CD1c-positive myeloid dendritic cell (primary cell): Measurements from ENCODE around the gene PRSS58.

Experiments used
- DNase-seq: peaks from one replicate; pipeline ENCODE4 v3.0.0-alpha.2; 2016; ENCODE audit errors: extremely low spot score

The PRSS58 gene, protein sequence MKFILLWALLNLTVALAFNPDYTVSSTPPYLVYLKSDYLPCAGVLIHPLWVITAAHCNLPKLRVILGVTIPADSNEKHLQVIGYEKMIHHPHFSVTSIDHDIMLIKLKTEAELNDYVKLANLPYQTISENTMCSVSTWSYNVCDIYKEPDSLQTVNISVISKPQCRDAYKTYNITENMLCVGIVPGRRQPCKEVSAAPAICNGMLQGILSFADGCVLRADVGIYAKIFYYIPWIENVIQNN

GRCh38 chr7:142257958-142258357, at the start of gene PRSS58:
TSS of gene PRSS58 (minus strand) at chr7:142258058. CDS start at chr7:142257707, 351 bp downstream.
- no peak for DNase-seq

- DNase-seq = no peak
Measured at GRCh38 chr7:142307246-142307900, 49.5 kb upstream of the PRSS58 start.

- DNase-seq = peak; percentile 28
Measured at GRCh38 chr7:142303650-142304049, 45.8 kb upstream of the PRSS58 start.

GRCh38 chr7:142301923-142302550, 44.2 kb upstream of the PRSS58 start:
- DNase-seq = no peak

DNA sequence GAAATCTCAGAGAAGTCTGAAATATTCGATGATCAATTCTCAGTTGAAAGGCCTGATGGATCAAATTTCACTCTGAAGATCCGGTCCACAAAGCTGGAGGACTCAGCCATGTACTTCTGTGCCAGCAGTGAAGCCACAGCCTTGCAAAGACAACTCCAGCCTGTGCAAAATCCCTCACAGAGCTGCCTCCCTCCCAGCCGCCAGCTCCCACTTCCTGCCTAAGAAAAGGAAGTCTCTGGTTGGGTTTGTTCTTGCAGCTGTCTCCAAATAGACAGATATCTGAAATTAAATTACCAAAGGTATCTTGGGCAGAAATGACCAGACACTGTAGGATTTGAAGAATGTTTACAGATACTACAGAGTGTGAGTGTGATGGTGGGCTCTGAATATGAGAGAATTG, 43.4 kb upstream of the PRSS58 start:
- peak; percentile 11 for DNase-seq

- DNase-seq = peak; percentile 27
Measured at GRCh38 chr7:142300689-142301088, 42.8 kb upstream of the PRSS58 start.

GRCh38 chr7:142299237-142299781, 41.5 kb upstream of the PRSS58 start:
- DNase-seq = no peak

- DNase-seq = peak; percentile 10
Measured at GRCh38 chr7:142298627-142299026, 40.8 kb upstream of the PRSS58 start.

DNA sequence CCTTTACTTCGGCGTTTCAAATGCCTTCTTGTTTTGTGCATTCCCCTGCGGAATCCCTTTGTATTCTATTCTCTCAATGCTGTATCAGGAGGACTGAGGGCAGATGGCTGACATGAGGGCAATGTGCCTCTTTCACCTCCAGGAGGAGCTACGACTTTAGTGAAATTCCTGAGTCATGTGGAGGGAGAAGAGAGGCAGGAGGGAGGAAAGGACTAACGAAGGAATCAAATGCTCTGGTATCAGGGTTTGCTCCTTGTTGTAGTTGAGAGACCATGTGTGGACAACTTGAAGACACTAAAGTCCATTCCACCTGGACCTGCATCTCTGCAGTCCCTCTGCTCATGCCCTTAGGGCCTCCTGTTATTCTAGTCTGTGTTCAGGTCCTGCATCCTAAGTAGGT, 40.2 kb upstream of the PRSS58 start:
- no peak for DNase-seq

DNA sequence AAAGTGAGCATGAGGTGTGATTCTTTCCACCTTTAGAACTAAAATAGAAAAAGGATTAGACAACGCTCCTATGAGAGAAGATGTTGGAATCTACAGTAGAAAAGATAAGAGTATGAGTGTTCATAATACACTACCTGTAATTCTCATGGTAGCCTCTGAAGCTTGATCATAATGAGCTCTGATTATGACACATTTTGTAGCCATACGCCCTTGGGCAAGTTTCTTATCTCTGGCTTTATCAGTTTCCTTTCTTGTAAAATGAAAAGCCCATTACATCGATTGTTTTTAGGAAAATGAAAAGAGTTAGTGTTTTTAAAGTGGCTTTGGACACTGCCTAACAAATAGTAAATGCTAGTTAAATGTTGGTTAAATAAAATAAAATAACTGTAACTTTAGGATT, 22.4 kb upstream of the PRSS58 start:
- DNase-seq = no peak

GRCh38 chr7:142279601-142280000, 21.7 kb upstream of the PRSS58 start:
- DNase-seq = no peak

GRCh38 chr7:142275028-142275427, 17.2 kb upstream of the PRSS58 start:
- no peak for DNase-seq

GRCh38 chr7:142272841-142273240, 15.0 kb upstream of the PRSS58 start:
- DNase-seq = no peak

GRCh38 chr7:142263598-142264380, 5.9 kb upstream of the PRSS58 start:
- DNase-seq = no peak

- DNase-seq = no peak
Measured at GRCh38 chr7:142250705-142251104, 7.2 kb downstream of the PRSS58 start.

DNA sequence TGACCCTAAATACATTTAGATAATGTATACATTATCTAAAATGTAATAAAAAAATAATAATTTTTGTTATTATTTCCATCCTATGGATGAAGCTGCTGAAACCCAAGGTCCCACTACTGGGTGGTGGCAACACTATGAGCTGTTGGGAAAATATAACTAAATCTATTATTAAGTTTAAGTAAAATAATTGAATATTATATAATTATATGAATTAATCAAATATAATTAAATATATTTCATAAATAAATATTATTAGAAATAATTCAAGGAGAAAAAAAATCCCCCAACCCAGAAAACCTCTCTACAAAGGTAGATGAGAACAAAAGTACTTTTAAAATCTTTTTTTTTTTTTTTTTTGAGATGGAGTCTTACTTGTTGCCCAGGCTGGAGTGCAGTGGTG, 7.9 kb downstream of the PRSS58 start:
- no peak for DNase-seq

- no peak for DNase-seq
Measured at GRCh38 chr7:142248166-142249160, 9.4 kb downstream of the PRSS58 start.

- DNase-seq = no peak
Measured at GRCh38 chr7:142243823-142244222, 14.0 kb downstream of the PRSS58 start.

GRCh38 chr7:142240546-142240945, 17.3 kb downstream of the PRSS58 start:
- DNase-seq = no peak

GRCh38 chr7:142231716-142232115, 26.1 kb downstream of the PRSS58 start:
- DNase-seq = no peak
